Activated CD8-positive, alpha-beta memory T cell treated with anti-CD3 and anti-CD28 coated beads for 1 hour (primary cell): ENCODE measurements around the gene COL20A1.
"Not testable (repeated sequence)": the region's sequence is repeated elsewhere in the genome, so short reads cannot be mapped to it uniquely, and the experiment has no call there.

Source experiments
- DNase-seq, 2 donors: peaks; one replicate each; pipeline ENCODE4 v3.0.0-alpha.2; 2020; ENCODE audit warnings: low read depth in 1 of 2; ENCODE audit errors: extremely low read depth in 1 of 2

Gene COL20A1

GRCh38 chr20:63292904-63293303 is at the start of gene COL20A1:
Gene COL20A1 (plus strand): TSS chr20:63293186. CDS start chr20:63295108, 1,922 bp downstream.
- DNase-seq, result no peak

GRCh38 chr20:63243604-63244247 is 49.3 kb upstream of the COL20A1 start:
- no peak for DNase-seq

- DNase-seq, result no peak
Observed at GRCh38 chr20:63244468-63244867, 48.5 kb upstream of the COL20A1 start.

GRCh38 chr20:63246490-63247288 is 46.3 kb upstream of the COL20A1 start:
- no peak for DNase-seq

GRCh38 chr20:63247671-63248228 is 45.2 kb upstream of the COL20A1 start:
- no peak for DNase-seq

GRCh38 chr20:63248835-63249591 is 44.0 kb upstream of the COL20A1 start:
- no peak for DNase-seq

GRCh38 chr20:63249891-63250290 is 43.1 kb upstream of the COL20A1 start:
- no peak for DNase-seq

GRCh38 chr20:63251350-63251749 is 41.6 kb upstream of the COL20A1 start:
- not testable (repeated sequence) for DNase-seq

GRCh38 chr20:63252284-63252711 is 40.7 kb upstream of the COL20A1 start:
- no peak for DNase-seq

- DNase-seq, result no peak
Observed at GRCh38 chr20:63253065-63253437, 39.9 kb upstream of the COL20A1 start.

GRCh38 chr20:63253438-63254231 is 39.4 kb upstream of the COL20A1 start:
- no peak for DNase-seq

GRCh38 chr20:63254232-63254605 is 38.8 kb upstream of the COL20A1 start, which contains the start of gene NKAIN4:
Gene NKAIN4 (minus strand): TSS chr20:63254463. CDS start chr20:63254450, 13 bp downstream.
- no peak for DNase-seq

GRCh38 chr20:63254606-63255384 is 38.2 kb upstream of the COL20A1 start:
- DNase-seq, result no peak

GRCh38 chr20:63255931-63256704 is 36.9 kb upstream of the COL20A1 start:
- DNase-seq, result no peak

- DNase-seq, result no peak
Observed at GRCh38 chr20:63256954-63257353, 36.0 kb upstream of the COL20A1 start.

- no peak for DNase-seq
Observed at GRCh38 chr20:63257629-63258028, 35.4 kb upstream of the COL20A1 start.

- DNase-seq, result no peak
Observed at GRCh38 chr20:63258781-63259180, 34.2 kb upstream of the COL20A1 start.

- DNase-seq, result no peak
Observed at GRCh38 chr20:63259734-63260460, 33.1 kb upstream of the COL20A1 start.
